ENCODE measurements around the gene RNF11. TPM values are rescaled to one million over a fixed set of nuclear protein-coding genes. Genes with fewer than 3 reads are reported as not detected.

RNF11 gene
- total RNA-seq, 1 experiment from 2014 or later = 55.8 TPM

GRCh38 chr1:51270751-51271150, 34.7 kb downstream of the RNF11 start:
- no peaks in the 10 kb centered on the region for H3K27me3 Mint-ChIP-seq (ENCODE audit: low read depth)
- Histone ChIP-seq H2BK12ac (ENCODE audit: insufficient read length, low read depth, low read length) (no peak overlapping the region), H2BK120ac (ENCODE audit: low read depth, low read length, poor library complexity, severe bottlenecking) (no peak overlapping the region), H2BK20ac (ENCODE audit: low read depth, low read length, poor library complexity, severe bottlenecking) (no peak overlapping the region), H3K18ac (ENCODE audit: insufficient read length, low read depth, low read length) (no peak overlapping the region), H3K9ac (ENCODE audit: extremely low read depth, insufficient read length, low read length) (no peak overlapping the region), H3K27ac (ENCODE audit: insufficient read length, low read depth, low read length) (no peak overlapping the region), H2AFZ (ENCODE audit: low read length) (no peak overlapping the region), H3K23ac (ENCODE audit: insufficient read length, low read depth, low read length) (no peak overlapping the region), H3K4ac (ENCODE audit: low read depth, low read length) (no peak overlapping the region), H3K14ac (ENCODE audit: insufficient read depth, low read length) (no peak overlapping the region), H3K4me2 (ENCODE audit: insufficient read depth, insufficient read length, low read length) (no peak overlapping the region), H2AK5ac (ENCODE audit: insufficient read length, low read length) (no peak overlapping the region), H3K4me1 (ENCODE audit: insufficient read depth, low read length) (no peaks in the 10 kb centered on the region), H3K23me2 (ENCODE audit: insufficient read length, low read depth, low read length, poor library complexity, severe bottlenecking) (no peaks in the 10 kb centered on the region), H2BK5ac (ENCODE audit: insufficient read length, low read length) (no peak overlapping the region), H4K8ac (replicated peaks; ENCODE audit: insufficient read length, low read depth, low read length) (no peak overlapping the region), H3K27me3 (ENCODE audit: insufficient read depth, low read length) (no peaks in the 10 kb centered on the region), H3K9me3 (ENCODE audit: control insufficient read depth, low read depth, low read length) (no peaks in the 10 kb centered on the region), H4K20me1 (ENCODE audit: control insufficient read depth, insufficient read depth, insufficient read length) (no peaks in the 10 kb centered on the region), H2BK15ac (ENCODE audit: low read depth, low read length) (no peak overlapping the region), H3K79me1 (ENCODE audit: insufficient read depth, low read depth, low read length, poor library complexity, severe bottlenecking) (no peaks in the 10 kb centered on the region), H4K5ac (ENCODE audit: insufficient read length, low read depth, low read length) (no peak overlapping the region), H4K91ac (ENCODE audit: insufficient read length, low read depth, low read length) (no peak overlapping the region), H3T11ph (ENCODE audit: low read length) (no peak overlapping the region), H3K56ac (ENCODE audit: insufficient read length, low read depth, low read length) (no peak overlapping the region), H3K79me2 (ENCODE audit: insufficient read depth, low read length) (no peaks in the 10 kb centered on the region; the same call in 1 of the 2 replicates)
- H3K9me3 Mint-ChIP-seq = no peaks in the 10 kb centered on the region
- TF ChIP-seq CTCF (conservative IDR thresholded peaks at IDR 0.05) = no peak
- no peak for DNase-seq
- peaks cover 5 to 25% (median 23%) of the 10 kb centered on the region in 3 experiments; a peak in 6 of 7 replicates for H3K36me3 Mint-ChIP-seq (ENCODE audit: insufficient read depth in 1 of 3, low read depth in 3 of 3)
- H3K27ac Mint-ChIP-seq = no peak overlapping the region; a peak in 1 of 7 replicates
- peaks cover 6 to 7% of the 10 kb centered on the region in 2 experiments for H3K4me1 Mint-ChIP-seq
- no peak overlapping the region for H3K4me3 Mint-ChIP-seq

All from H9 (cell line).